GM19452 (cell line): Measurements from ENCODE around the gene LY6G5C.

ENCODE experiments used
- ATAC-seq: cut with Tn5 transposase; IDR thresholded peaks from one replicate; pipeline ENCODE4 v1.9.1; 2021; ENCODE audit not compliant: unreplicated experiment

Gene LY6G5C

GRCh38 chr6:31691564-31692108 is 10.8 kb upstream of the LY6G5C start:
- ATAC-seq: no peak

GRCh38 chr6:31691078-31691463 is 10.2 kb upstream of the LY6G5C start:
- ATAC-seq: no peak

GRCh38 chr6:31690231-31691077 is 9.6 kb upstream of the LY6G5C start:
- no peak for ATAC-seq

DNA sequence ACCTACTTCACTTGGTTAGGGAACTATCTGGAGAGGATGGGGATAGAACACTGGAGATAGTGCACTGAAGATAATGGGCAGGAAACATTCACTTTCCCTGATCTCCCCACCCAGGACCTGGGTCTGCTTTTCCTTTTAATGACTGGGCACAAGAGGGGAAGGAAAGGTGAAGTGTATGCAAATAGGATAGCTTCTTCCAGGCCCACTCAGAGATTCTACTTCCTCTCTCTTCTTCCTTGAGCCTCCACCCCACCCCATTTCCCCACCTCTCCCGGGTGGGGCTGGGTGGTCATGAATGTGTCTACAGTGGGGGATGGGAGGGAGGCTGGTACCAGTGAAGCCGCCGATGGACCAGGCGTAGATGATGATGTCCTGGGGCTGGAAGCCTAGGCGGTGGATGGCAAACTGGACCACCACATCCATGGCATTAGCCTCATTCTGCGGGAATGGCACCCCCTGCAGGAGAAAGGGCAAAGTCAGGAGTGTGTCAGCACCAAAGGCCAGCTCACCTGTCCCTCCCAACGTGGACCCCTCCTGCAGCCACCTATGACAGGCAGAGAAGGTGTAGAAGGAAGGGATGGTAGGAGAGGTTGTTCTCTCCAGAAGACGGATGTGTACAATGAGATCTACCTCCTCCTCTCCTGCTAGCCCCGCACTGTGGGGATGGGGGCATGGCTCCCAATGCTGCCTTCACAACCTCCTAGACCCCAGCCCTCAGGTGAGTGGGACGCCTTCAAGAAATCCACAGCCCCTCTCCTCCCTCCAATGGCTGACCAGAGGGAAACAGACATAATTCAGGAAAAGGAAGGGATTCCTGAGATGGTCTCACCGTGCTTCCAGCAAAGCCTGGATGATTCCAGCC is 8.6 kb upstream of the LY6G5C start:
- no peak for ATAC-seq

DNA sequence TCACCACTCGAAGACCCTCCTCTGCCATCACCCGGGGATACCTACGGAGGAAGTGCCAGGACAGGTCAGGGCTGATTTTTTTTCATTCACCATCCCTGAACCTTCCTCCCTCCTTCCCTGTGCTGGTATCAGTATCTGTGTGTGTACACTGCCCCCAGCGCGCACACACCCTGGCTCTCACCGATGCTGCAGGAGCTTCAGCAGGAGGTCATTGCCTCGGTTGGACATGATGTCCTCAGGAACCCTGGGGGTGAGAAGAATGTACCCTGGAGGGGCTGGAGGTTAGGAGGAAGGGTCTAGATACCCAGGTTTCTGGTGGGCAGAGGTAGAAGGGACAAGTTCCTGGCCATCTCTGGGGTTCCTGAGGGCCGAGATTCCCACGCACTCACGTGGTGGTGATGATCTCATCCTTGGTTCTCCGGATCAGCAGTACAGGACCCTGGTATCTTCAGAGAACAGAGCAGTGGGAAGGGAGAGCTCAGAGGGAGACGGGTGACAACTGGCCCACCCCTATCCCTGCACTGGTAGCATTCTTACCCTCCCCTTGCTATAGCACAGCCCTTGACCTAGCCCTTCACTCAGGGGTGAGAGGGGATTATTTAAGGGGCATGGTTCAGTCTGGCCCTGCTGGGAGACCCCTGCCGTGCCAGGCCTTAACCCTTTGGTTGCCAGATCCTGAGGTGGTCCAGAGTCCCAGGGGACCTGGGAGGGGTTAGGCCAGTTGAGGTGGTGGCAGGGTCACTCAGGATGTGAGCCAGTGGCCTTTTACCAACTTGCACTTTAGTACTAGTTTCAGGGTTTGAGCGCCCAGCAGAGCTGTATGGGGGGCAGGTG is 7.2 kb upstream of the LY6G5C start:
- no peak for ATAC-seq

DNA sequence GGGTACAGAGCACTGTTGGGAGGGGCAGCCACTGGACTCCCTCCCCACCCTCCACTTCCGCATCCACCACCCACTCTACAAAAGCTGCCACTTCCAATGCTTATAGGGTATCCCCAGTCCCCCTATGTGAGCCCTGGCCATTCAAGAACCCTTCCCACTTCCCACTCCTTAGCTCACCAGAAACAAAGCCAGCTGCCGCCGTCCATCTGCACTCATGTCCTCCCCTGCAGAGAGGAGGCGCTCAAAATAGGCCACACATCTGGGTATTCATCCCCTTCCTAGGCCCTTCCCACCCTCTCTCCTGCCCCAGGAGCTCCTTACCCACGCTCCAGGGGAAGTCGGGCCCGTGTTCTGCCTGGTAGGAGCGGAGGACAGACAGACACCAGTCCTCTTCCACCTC is 6.5 kb upstream of the LY6G5C start:
- ATAC-seq: no peak

GRCh38 chr6:31686483-31686882 is 5.6 kb upstream of the LY6G5C start:
- ATAC-seq: no peak

DNA sequence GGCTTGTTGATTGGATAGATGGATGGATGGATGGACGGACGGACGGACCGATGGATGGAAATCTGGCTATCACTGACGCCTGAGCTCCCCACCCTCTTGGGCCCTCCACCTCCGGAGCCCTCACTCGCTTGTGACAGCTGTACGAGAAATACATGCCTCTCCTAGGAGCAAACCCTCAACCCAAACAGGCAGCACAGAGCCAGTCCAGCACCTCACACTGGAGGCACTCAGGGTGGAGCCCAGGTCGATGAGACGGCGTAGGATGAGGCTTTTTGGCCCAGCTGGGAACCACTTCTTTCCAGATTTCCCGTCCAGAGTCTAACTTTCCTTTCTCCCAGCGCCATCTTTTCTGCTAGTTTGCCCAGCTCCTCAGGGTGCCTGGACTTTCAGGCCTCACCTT is 2.7 kb upstream of the LY6G5C start:
- no peak for ATAC-seq

- no peak for ATAC-seq
These were observed 336 bp upstream of the LY6G5C start for GRCh38 chr6:31681135-31681671.

GRCh38 chr6:31677955-31678354 is 2.9 kb downstream of the LY6G5C start:
- no peak for ATAC-seq

- no peak for ATAC-seq
These were observed 4.0 kb downstream of the LY6G5C start for GRCh38 chr6:31676904-31677303.

- ATAC-seq: no peak
These were observed 4.5 kb downstream of the LY6G5C start for GRCh38 chr6:31676322-31676903.

- no peak for ATAC-seq
These were observed 11.2 kb downstream of the LY6G5C start, which contains the start of gene LY6G5B for GRCh38 chr6:31669676-31670075. LY6G5B (plus strand) TSS chr6:31669976; CDS start chr6:31670951, 975 bp downstream.

GRCh38 chr6:31666337-31666965 is 14.4 kb downstream of the LY6G5C start:
- ATAC-seq: no peak

DNA sequence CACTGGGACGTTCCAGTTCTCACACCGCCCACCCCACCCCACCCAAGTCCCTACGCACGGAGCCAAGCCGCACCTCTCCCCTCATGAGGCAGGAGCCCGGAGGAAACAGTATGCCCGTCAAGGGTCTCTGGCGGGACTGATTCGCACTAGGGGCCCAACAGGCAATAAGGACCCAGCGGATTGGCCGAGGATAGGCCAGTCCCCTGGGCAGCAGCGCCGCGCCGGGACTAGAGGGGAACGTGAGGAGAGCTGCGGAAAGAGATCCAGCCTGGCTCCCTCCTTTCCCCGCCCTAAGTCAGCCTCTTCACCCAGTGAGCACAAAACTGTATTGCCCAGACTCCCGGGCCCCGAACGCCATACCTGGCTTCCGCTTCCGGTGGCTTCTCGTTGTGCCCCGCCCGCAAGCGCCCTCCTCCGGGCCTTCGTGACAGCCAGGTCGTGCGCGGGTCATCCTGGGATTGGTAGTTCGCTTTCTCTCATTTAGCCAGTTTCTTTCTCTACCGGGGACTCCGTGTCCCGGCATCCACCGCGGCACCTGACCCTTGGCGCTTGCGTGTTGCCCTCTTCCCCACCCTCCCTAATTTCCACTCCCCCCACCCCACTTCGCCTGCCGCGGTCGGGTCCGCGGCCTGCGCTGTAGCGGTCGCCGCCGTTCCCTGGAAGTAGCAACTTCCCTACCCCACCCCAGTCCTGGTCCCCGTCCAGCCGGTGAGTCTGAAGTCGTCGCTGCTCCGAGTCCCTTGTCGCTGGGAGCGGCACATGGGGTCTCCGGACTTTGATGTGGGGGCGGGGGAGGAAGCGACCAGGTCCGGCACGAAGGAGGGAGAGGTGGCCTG is 15.1 kb downstream of the LY6G5C start, which contains the start of gene CSNK2B:
CSNK2B (plus strand) TSS at position 580 of the 836 bp plus-strand sequence. CDS start 752 bp downstream, outside the sequence.
- peak; percentile 75 for ATAC-seq

DNA sequence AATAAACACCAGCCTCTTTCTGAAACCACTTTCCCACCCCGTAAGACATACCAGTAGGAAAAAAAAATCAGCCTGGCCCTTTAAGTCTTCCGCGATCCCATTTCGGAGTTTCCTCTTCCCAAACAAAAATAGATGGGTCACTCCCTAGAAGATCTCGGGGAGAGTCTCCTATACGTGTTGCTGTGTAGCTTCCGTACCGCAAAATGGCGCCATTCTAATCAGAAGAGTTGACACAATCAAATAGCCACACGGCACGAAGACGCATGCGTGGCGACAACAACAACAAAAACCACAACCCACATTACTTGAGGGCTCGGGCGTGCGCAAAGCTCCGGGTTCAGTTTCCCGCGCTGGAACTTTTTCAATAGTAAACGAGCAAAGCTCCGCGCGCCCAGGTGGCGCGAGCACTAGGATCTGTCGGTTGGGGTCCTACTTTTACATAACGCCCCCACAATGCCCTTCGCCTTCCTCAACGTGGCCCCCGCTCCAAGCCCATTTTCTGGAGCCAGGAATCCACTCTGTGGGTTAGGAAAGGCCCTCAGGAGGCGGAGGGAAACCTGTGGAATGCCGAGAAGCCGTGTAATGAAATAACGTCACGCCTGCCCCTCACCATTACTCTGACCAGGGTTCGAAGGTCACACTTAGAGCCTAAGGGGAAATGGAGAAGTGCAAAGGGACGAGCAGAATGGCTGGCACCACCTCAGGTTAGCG is 15.9 kb downstream of the LY6G5C start, which contains the start of gene GPANK1:
GPANK1 (minus strand) TSS at position 208 of the 711 bp plus-strand sequence. CDS start 519 bp downstream, outside the sequence.
- no peak for ATAC-seq

- no peak for ATAC-seq
These were observed 16.7 kb downstream of the LY6G5C start for GRCh38 chr6:31663961-31664789.
